Tibial artery (tissue), 4 donors: ENCODE data around the gene MPP2.

Experiments used
- DNase-seq, 2 donors: peaks; one replicate each; pipeline ENCODE4 v3.0.0-alpha.2; 2019
- H3K27ac ChIP-seq, 2 donors: fragments of 200-600 bp; sonication (generic) in 1 of 2; 1 replicate in 1 of 2; 2 replicates in 1 of 2; pipeline ENCODE4 v1.5.1; 2018 to 2019; ENCODE audit warnings: mild to moderate bottlenecking in 1 of 2
- H3K27me3 ChIP-seq, 2 donors: fragments of 200-600 bp; sonication (generic) in 1 of 2; one replicate each; pipeline versions ENCODE4 v1.5.1 to v1.6.0; 2016 to 2019
- H3K36me3 ChIP-seq, 3 donors: fragments of 200-600 bp; sonication (generic) in 2 of 3; one replicate each; pipeline ENCODE4 v1.5.1; 2016 to 2019; ENCODE audit warnings: mild to moderate bottlenecking in 2 of 3
- H3K4me1 ChIP-seq, 4 donors: fragments of 200-600 bp; sonication (generic) in 2 of 4; 1 replicate in 3 of 4; 2 replicates in 1 of 4; pipeline ENCODE4 v1.5.1; 2016 to 2019
- H3K4me3 ChIP-seq, 2 donors: fragments of 200-600 bp; sonication (generic) in 1 of 2; 1 replicate in 1 of 2; 2 replicates in 1 of 2; pipeline ENCODE4 v1.5.1; 2018 to 2019; ENCODE audit warnings: mild to moderate bottlenecking in 2 of 2
- H3K9me3 ChIP-seq, 3 donors: fragments of 200-600 bp; sonication (generic) in 1 of 3; one replicate each; pipeline ENCODE4 v1.5.1; 2016 to 2019
- intact Hi-C: fragments of 100-400 bp; cut with DNase I; formaldehyde crosslinking; loops from one replicate; pipeline ENCODE4 v1.15.0; 2023; ENCODE audit warnings: low total_unique reads
- TF ChIP-seq, protein P1 (sequence below), 2 experiments: fragments of 200-600 bp in 1 of 2; fragments of 450-650 bp in 1 of 2; IDR thresholded peaks; one replicate each; pipeline ENCODE4 v1.5.1; 2017 to 2019; ENCODE audit warnings: antibody characterized with exemption in 2 of 2, mild to moderate bottlenecking in 1 of 2, moderate library complexity in 1 of 2

Gene MPP2

GRCh38 chr17:43891851-43892646 lies 15.3 kb downstream of the MPP2 start:
- no peak for DNase-seq
- H3K27ac ChIP-seq = no peak overlapping the region
- intact Hi-C loops = no loop called here
- TF ChIP-seq, protein P1, sequence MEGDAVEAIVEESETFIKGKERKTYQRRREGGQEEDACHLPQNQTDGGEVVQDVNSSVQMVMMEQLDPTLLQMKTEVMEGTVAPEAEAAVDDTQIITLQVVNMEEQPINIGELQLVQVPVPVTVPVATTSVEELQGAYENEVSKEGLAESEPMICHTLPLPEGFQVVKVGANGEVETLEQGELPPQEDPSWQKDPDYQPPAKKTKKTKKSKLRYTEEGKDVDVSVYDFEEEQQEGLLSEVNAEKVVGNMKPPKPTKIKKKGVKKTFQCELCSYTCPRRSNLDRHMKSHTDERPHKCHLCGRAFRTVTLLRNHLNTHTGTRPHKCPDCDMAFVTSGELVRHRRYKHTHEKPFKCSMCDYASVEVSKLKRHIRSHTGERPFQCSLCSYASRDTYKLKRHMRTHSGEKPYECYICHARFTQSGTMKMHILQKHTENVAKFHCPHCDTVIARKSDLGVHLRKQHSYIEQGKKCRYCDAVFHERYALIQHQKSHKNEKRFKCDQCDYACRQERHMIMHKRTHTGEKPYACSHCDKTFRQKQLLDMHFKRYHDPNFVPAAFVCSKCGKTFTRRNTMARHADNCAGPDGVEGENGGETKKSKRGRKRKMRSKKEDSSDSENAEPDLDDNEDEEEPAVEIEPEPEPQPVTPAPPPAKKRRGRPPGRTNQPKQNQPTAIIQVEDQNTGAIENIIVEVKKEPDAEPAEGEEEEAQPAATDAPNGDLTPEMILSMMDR (IDR thresholded peaks at IDR 0.05) = no peak
- no peaks in the 10 kb centered on the region for H3K27me3 ChIP-seq
- peaks cover 0 to 22% (median 8%) of the 10 kb centered on the region in 3 donors for H3K36me3 ChIP-seq
- no peak overlapping the region for H3K4me3 ChIP-seq
- H3K4me1 ChIP-seq = no peaks in the 10 kb centered on the region
- no peaks in the 10 kb centered on the region for H3K9me3 ChIP-seq

- TF ChIP-seq, protein P1 (IDR thresholded peaks at IDR 0.05) = no peak
- no peaks in the 10 kb centered on the region for H3K9me3 ChIP-seq
- H3K4me3 ChIP-seq = no peak overlapping the region
- DNase-seq = no peak
- no peaks in the 10 kb centered on the region for H3K4me1 ChIP-seq
- no peaks in the 10 kb centered on the region for H3K27me3 ChIP-seq
- intact Hi-C loops = no loop called here
- H3K36me3 ChIP-seq = peaks cover 0 to 10% (median 4%) of the 10 kb centered on the region in 3 donors
- no peak overlapping the region for H3K27ac ChIP-seq
Observed at GRCh38 chr17:43890240-43890639, 17.1 kb downstream of the MPP2 start.

DNA sequence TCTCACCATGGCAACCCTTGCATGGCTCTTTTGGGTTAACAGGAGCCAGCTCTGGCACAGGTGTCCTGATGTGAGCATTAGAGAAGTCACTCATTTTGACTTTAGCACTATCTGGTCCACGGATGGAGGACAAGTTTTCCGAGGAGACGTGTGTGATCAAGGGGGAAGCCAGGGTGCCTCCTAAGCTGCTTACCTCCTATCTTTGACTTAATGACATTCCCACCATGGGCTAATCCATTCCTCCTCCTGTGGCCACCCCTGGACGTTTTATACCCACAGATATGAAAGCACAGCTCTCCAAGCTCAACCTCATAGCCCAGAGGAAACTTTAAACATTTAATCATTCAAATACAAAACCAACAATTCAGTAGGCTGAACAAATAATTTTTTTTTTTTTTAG lies 18.8 kb downstream of the MPP2 start:
- Histone ChIP-seq H3K27ac (no peak overlapping the region), H3K4me3 (no peak overlapping the region), H3K9me3 (no peaks in the 10 kb centered on the region), H3K27me3 (no peaks in the 10 kb centered on the region), H3K36me3 (peaks cover 0 to 5% (median 4%) of the 10 kb centered on the region in 3 donors), H3K4me1 (no peaks in the 10 kb centered on the region)
- TF ChIP-seq, protein P1 (IDR thresholded peaks at IDR 0.05) = no peak
- DNase-seq = no peak
- intact Hi-C loops = no loop called here

DNA sequence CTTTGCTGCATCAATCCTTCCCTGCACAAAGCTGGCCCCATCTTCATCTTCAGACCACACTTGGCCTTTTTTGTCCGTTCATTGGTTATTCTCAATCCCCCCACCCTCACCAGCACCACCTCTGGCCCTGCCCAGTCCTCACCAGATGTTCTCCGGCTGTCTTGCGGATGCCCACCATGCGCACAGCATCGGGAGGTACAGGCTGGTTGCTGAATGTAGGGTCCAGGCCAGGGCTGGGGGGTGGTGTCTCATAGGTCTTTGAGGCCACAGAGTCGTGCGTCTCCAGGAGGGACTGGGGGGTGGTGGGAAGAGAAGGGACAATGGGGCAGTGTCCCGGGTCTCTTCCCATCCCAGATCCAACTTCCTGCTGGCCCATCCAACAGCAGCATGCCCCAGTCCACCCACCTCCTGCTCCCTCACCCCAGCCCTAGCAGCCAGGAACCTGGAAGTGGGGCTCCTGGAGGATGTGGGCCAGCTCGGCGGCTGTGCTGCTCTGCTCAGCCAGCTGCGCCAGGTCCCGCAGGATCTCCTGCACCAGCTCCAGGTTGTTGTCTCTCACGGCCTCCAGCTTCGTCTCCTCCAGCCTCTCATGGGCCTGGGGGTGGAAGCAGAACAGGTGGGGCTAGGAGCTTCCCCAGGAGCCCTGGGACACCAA lies 24.4 kb downstream of the MPP2 start:
- intact Hi-C loops = no loop called here
- Histone ChIP-seq H3K27ac (no peak overlapping the region), H3K9me3 (no peaks in the 10 kb centered on the region), H3K4me3 (no peak overlapping the region), H3K4me1 (peaks cover 0 to 8% (median 1%) of the 10 kb centered on the region in 4 donors), H3K36me3 (peaks cover 9 to 30% (median 17%) of the 10 kb centered on the region in 3 donors), H3K27me3 (no peaks in the 10 kb centered on the region)
- TF ChIP-seq, protein P1 (IDR thresholded peaks at IDR 0.05) = no peak
- DNase-seq = no peak

DNA sequence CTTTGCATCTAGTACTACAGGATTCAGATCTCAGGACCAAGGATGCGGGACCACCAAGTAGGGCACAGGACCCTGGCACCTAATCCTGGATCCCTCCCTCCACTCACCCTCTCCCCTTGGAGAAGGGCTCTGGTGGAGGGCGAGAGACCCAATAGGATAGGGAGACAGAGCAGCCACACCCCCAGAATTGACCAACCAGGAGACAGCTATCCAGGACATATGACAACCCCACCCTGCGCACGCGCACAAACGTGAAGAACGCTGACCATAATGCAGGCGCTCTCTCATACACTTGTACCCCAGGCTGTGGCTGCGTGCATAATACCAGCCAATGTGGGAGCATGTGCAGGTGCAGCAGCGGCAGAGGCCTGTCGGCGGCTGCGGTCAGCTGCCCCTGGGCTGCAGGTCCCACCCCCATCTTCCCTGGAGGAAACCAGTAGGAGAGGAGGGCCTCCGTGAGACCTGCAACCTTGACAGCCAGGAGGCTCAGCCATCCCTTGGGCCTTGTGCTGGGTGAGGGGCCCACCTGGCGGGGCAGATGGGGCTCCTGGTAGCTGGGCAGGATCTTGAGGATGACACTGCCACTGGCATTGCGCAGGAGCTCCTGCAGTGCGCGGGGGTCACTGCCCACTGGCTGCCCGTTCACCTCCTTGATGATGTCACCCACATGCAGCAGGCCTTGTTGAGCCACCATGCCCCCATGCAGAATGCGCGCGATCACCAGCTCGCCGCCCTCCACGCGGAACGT lies 25.4 kb downstream of the MPP2 start:
- no peak overlapping the region for H3K27ac ChIP-seq
- H3K4me3 ChIP-seq = no peak overlapping the region
- no peaks in the 10 kb centered on the region for H3K27me3 ChIP-seq
- peaks cover 9 to 39% (median 17%) of the 10 kb centered on the region in 3 donors for H3K36me3 ChIP-seq
- H3K9me3 ChIP-seq = no peaks in the 10 kb centered on the region
- peaks cover 0 to 8% (median 1%) of the 10 kb centered on the region in 4 donors for H3K4me1 ChIP-seq
- TF ChIP-seq, protein P1 (IDR thresholded peaks at IDR 0.05) = no peak
- intact Hi-C loops = no loop called here
- DNase-seq = no peak
